ENCODE results near the gene STX16.

STX16 gene

DNA sequence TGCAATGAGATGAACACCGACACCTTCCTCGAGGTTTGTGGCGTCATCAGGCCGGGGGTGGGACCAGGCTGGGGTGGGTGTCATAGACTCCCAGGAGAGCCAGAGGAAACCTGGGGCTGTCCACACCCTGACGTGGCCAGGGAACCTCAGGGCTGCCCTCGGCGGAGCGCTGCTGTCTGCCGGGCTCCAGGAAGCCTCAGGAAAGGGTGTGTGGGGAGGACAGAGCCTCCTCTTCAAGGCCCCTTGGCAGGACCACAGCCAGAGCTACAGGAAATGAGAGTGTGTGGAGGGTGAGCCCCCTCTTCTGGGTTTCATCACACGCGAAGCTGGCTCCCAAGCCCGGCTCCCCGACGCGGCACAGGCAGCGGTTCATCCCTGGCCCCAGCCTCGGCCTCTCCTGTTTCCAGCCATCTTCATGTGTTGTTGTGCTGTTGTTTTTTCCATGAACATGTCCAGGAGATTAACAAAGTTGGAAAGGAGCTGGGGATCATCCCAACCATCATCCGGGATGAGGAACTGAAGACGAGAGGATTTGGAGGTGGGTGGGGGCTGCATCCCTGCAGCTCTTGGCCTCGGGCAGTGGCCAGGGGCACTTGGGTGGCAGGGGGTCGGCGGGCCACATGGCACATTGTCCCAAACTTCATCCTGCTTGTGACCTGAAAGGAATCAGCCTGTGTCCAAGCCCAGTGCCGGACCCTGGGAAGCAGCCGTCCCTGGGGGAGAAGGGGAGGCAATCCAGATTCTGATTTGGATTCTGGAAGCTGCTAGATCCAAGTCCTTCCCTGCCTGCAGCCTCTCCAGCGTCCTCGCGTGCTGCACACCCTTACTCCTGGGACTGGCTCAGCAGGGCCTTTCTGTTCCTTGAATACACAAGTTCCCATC lies 47.9 kb downstream of the STX16 start:
- no peak for DNase-seq

DNA sequence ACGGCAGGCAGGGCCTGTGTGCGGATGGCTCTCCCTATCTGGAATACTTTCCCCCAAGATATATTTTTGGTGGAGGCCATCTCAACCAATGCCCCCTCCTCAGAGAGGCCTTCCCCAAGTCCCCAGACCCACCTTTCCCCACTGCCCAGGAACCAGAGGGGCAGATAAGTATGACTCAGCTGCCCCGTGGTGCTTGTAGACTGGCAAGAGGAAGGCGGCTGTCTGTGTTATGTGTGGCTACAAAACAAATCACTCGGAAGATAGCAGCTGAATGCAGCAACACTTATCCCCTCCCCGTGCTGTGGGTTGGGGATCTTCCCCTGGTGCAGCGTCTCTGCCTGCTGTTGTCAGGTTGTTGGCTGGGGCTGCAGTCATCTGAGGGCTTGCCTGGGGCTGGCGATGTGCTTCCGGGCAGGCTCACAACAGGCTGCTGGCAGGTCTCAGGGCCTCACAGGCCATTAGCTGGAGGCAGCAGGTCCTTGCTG lies 48.6 kb downstream of the STX16 start:
- DNase-seq, result no peak

DNA sequence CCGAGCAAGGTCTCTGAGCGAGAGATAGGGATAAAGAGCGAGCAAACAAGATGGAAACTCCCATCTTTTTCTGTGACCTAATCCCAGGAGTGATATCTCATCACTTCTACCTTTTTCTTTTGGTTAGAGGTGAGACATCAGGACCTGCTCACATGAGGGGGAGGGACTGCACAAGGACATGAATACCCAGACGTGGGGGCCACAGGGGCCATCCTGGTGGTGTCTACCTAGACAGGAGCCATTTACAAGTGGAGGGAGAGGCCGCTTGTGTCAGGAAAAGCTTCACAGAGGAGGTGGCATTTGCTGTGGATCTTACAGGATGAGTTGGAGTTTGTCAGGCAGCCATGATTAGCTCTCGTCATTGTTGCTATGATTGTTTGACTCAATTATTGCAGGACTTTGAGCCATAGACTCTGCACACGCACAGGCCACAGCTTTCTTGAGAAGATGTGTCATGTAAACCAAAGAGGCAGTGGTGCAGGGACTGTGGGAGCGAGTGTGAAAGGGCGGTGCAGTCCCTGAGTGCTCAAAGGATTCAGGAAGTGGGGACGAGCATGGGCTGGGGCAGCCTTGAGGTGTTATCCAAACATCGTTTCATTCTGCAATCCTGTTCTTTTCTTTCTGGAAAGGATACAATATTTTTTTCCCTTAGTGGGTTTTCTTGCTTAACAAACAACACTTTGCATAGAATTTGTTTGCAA lies 49.2 kb downstream of the STX16 start:
- no peak for DNase-seq

DNA sequence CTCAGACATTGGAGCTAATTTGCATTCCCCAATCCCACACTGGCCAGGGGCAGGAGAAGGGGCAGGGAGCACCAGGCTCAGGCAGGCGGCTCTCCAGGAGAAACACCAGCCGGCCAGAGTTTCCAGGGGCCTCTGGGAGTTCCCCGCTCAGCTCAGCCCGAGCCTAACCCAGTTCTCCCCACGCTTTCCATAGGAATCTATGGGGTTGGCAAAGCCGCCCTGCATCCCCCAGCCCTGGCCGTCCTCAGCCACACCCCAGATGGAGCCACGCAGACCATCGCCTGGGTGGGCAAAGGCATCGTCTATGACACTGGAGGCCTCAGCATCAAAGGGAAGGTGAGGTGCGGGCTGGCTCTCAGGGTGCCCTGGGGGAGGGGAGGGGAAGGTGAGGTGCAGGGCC lies 49.7 kb downstream of the STX16 start:
- DNase-seq, result no peak

DNA sequence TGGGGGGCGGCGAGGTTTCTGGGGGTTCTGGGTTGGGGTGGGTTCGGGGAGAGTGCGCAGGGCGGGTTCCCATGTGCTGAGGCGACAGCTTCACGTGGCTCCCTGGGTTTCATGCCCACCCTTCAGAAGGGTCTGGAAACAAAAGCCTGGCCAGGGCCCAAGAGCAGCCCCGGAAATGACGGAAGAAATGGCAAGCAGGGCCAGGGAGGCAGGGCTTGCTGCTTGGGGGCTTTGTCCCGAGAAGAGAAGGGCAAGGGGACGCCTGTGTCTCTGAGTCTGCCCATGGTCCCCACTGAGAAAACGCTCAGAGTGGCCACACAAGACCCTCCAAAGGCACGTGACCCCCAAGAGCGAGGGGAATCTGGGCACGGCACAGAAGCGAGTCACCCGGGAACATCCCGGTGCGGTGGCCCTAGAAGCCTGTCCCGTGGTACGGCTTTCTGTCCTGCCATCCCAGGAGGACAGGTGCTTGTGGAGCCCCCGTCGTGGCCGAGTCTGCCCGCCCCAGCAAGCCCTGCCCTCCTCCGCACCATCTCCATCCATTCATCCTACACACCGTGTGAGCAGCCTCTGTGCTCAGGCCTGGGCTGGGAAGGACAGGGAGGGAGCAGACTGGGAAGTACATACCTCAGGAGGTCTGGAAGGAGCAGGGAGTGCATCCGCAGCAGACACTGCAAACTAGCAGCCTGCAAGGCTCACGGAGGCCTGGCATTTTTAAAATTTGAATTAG lies 50.5 kb downstream of the STX16 start:
- DNase-seq, result no peak

DNA sequence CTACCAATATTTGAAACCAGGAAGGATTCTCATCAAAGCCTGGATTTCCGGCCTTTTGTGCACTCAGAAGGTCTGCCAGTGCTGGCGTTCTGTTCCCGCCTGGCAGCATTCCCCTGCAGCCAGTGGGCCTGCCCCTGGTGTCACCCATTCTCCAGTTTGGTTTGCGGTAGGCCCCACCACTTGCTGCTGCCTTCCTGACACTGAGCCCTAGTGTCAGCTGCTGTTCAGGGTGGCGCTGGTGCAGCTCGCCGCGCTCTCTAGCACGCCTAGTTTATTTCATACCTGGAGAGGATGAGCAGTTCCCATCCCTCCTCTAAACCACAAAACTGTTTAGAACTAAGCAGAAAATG lies 51.1 kb downstream of the STX16 start:
- DNase-seq, result no peak

DNA sequence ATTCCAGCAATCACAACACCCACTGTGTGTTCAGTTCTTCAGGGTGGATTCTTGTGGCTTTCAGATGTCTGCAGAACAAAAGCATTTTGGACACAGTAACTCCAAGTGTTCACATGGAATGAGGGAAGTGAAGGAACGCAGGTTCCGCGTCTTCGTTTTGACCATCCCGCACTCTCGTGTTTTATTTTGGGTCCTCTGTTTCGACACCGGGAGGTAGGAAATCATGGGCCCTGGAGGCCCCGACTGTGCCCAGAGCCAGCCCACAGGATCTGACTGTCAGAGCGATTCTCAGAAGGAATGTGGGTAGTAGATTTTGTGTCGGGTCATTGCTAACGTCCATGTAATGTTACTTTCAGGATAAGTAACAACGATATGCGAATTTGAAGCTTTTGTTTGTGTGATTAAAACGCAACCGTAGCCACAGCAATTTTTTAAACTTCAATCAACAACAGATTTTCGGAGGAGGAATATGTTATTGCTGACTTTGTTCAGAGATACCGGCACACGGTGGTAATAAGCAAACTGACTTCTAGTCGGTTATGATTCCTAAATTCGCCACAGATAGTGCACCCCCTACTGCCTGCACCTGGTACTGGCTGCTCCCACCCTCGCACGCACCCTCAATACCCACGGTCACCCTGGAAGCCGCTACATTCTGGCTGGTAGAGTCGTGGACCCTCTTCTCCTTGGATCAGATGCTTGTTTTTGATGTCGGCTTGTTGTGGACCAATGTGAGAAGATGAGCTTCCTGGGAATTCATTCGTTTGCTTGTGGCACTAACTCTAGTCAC lies 52.0 kb downstream of the STX16 start:
- peak; percentile 6 to 12 for DNase-seq

DNA sequence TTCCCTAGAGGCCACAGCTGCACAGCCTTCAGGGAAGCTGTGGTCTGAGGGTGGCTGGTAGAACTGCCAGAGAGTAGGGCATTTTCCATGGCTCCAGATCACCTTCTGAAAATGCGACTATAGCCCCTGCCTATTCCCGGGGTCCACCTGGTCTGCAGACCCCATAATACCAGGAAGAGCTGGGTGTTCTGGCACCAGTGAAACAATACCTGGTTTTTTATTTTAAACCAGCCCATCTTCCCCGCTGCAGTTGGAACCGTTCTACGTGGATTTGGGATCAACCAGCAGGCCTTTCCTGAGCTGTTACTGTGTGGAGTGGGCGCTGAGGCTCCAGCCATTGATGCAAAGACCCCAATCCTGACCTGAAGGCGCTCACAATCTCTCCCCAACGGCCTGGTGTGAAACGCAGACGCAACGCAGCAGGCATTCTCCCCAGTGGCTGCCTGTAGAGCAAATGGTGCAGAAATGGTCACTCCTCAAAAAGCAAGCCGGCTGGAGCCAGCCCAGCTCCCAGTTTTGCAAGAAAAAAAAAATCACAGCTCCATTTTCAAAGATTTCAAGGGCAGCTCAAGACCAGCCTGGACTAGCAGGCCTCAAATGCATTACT lies 52.8 kb downstream of the STX16 start:
- DNase-seq, result no peak

DNA sequence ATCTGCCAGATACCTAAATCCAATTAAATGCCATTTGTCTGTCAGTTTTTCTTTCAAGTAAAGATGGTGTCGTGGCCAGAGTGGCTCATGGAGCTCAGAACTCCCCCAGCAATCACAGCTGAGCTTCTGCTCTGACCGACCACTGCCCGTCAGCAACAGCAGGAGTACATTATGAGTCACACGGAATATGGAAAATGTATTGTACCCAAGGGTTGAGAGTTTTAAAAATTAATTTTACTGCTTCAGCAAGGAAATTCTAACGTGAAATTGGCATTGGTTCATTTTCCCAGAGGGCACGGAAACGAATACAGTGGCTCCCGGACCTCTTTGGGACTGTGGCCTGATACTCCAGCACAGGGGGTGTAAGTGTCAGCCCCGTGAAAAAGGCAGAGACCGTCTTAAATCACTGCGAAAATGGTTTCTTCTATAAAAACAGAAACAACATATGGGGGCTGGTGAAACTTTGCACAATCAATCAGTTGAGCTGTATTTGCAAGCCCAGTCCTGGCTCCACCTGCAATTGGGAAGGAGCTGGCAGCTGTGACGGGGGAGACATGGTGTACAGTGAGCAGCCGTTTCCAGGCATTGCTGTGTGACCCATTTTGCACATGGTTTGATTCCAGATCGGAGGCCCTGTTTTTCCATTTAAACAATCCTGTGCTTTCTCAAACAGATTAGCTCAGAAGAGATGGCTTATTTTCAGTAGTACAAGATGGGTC lies 54.3 kb downstream of the STX16 start:
- peak in 1 of 2 donors; percentile 5 for DNase-seq

DNA sequence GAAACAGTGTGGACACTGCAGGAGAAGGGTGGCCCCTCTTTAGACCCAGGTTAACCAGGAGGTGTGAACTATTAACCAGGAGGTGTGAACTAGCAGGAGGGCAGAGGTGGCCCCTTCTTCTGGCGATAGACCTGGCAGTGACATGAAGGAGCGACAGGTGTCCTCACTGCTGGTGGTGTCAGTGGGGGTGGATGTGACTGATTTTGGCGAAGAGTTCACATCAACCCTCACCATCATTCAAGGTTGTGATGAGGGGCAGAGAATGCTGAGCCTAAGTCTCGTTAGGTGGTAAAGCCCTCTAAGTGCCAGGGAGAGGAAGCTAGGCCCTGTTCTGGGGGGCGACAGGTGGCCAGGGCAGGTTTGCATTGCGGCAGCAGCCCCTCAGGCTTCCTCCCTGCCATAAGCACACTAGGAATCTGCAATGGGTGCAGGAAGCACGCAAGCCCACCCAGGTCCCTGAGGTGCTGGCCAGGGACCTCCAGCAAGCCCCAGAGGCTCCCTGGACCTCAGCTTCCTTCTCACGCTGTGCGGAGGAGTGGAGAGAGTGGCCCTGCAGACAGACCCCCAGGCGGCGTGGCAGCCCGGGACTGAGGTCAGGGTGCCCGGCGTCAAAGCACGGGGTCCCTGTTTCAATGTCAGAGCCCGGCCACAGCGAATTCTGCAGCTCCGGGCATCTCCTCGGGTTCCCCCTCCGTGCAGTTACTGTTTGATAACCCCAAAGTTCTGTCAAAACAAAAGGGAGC lies 55.2 kb downstream of the STX16 start:
- DNase-seq, result no peak

DNA sequence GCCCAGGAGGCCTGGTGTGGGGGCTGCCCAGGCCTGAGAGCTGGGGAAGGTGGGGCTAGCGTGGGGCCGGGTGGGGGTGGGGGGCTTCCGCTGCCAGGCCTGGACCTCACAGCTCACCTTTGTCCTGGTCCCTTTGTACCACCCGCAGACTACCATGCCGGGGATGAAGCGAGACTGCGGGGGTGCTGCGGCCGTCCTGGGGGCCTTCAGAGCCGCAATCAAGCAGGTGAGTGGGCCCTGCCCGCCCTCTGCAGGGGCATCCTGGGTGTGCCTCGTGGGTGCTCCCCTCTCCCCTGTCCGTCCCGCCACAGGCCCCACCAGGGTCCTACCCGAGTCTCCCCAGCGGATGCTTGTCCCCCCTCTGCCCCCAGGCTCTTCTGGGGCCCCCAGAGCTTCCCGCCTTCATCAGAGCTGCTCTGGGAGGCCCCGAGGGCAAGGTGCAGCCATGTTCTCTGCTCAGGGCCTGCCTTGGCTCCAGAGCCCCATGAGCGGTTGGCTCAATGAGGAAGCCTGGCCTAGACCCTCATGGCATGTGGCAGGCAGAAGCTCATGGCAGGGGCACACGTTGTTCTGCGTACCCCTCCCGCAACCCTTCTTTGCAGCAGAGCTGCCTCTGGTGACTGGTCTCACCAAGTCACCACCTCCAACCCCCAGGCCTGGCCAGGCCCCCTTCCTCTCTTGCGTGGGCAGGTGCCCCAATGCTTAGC lies 56.0 kb downstream of the STX16 start:
- no peak for DNase-seq

DNA sequence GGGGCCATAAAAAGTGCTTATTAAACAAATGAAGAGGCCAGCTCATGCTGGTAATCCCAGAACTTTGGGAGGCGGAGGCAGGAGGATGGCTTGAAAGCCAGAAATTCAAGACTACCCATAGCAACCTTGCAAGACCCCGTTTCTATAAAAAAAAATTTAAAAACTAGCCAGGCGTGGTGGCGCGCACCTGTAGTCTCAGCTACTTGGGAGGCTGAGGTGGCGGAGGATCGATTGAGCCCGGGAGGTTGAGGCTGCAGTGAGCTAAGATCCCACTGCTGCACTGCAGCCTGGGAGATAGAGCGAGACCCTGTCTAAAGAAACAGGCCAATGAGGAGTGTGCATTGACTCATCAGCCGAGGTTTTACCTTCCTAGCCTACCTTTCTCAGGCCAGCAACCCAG lies 56.7 kb downstream of the STX16 start:
- no peak for DNase-seq

DNA sequence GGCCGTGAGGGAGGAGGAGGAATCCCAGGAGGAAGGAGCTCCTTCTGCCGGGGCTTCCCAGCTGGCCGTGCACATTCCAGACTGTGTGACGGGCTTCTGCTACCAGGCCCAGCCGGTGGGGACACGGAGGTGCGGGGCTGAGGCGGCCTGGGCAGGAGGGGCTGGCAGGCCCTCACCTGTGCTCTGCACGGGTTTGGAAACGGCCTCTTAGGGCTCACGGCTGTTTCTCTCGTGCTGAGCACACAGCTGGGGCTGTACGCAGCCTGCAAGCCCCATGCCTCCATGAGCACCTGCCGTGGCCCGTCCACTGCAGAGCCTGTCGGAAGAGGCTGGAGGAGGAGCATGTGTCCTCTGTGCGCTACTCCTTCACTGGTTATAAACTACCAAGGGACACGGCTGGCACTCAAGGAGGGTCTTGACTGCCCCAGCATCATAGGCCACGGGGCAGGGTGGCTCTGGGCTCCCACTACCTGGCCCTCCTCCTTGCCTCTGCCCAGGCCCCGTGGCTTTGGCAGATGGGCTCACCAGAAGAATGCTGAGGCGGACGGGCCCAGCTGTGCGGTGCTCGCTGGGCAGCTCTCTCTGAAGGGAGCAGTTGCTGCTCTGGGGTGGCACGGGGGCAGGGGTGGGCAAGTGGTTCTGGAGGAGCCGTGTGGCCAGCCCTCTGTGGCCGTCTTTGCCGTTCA lies 57.3 kb downstream of the STX16 start:
- no peak for DNase-seq

DNA sequence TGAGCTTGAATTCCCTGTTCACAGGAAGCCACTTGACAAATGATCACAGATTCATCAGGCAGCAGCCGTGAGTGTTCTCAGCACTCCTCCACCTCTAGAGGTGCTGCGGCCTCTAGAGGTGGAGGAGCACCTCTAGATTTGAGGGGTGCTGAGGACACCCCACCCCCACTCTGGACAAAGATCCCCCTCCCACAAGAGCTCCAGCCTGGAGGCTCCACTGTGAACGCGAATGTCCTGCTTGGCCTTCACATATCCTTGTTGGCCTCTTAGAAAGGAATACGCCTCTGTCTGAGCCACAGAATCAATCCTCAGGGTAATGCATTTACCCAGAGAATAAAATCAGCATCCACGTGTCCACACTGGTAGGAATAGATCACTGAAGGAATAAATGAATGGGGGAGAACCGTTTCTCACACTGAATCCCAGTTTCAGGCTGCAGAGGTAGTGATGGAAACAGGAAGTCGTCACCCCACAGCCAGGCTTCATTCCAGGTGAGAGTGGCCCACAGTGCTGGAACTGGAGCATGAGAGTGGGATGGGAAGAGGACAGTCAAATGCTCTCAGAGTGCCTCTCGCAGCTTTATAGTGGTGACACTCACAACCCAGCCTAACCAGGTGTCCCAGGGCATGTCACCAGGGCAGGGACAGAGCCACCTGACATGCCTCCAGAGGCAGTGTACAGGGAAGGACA lies 58.1 kb downstream of the STX16 start:
- no peak for DNase-seq

DNA sequence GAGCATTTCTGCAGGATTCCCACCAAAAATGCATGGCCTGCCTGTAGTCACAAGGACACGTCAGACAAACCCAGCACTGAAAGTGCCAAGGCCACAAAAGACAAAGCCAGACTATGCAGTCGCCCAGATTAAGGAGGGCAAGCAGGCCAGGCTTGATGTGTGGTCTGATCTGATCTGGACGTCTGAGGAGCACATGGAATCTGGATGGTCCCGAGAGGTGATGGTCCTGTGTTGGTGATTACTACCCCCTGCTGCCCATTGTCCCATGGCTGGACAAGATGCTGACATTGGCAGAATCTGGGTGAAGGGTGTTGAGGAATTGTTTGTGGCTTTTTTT lies 58.6 kb downstream of the STX16 start:
- DNase-seq, result no peak

DNA sequence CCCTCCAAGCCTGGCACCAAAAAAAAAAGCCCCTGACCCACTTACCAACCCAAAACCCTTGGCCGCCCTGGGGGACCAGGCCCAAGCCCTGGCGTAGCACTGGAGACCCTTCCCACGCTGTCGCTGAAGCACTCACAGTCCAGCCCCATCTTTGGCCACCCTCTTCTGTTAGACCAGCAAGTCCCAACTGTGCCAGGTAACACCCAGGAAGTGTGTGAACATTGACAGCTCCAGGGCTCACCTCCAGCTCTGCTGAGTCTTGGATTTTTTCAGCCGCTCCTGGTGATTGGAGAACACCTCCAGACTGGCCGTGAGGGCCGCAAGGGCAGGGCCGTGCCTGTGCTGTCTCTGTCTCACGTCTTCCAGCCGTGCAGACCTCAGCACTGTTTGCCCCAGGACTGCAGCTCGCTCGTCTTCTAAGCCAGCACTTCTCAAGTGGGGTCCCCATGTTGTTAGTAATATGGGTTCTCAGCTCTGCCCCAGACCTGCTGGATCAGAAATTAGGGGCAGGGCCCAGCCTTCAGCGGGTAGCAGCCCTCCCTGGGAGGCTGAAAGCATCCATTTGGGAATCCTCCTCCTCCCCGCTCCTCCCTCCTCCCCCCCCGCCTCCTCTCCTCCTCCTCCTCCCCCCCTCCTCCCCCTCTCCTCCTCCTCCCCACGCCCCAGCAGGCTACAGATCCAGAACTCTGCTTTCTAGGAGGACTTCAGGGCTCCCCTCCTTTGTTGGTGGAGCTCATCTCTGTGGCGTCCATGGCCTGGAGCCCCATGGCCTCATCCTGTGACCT lies 59.6 kb downstream of the STX16 start:
- DNase-seq, result peak in 1 of 2 donors; percentile 6

DNA sequence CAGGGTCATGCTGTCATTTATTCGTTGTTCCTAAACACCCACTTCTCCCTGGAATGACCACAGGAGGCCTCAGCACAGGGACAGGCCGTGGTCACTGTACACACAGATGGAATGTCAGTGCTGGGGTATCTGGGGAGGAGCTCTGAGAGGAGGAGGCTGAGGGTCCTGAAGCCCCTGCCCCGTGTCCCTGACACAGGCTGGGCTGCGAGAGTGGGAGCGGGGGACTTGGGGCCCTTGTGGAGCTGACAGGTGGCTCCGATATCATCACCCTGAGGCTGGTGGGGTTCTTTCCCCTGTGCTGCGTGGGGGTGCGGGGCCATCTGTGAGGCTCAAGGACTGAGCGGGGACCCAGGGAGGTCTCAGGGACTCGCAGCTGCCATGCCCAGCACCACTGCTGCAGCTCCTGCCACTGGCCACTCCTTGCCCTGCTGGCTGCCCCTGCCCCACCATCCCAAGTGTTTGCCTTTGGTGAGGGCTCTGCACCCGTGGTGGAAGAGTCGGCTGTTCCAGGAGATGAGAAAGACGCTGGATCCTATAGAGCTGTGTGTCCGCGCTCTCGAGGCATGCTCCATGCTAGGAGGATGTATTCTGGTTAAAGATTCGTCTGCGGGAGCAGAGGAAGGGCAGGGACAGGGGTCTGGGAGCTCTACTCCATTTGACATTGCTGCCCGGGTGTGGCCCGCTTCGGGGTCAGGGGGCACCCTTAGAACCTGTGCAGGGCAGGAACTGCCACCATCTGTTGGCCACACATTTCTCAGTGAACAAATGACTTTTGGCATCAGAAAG lies 60.4 kb downstream of the STX16 start:
- DNase-seq, result peak in 1 of 2 donors; percentile 11

Data from CD4-positive, alpha-beta T cell treated with Interleukin-4 for 1 hour (primary cell).